Glutamatergic neuron (in vitro differentiated cells): ENCODE results near the gene TBC1D7. TPM values are rescaled to one million over a fixed set of nuclear protein-coding genes. Genes with fewer than 3 reads are reported as not detected.

Experiments
- DNase-seq: peaks from one replicate; pipeline ENCODE4 v3.0.0; 2022
- H3K27ac Mint-ChIP-seq: one replicate; pipeline ENCODE4 v1.8.0; 2020; ENCODE audit warnings: mild to moderate bottlenecking, mixed read lengths, inconsistent platforms; ENCODE audit not compliant: unreplicated experiment
- H3K27me3 Mint-ChIP-seq: one replicate; pipeline ENCODE4 v1.8.0; 2020; ENCODE audit warnings: mild to moderate bottlenecking, moderate library complexity, mixed read lengths, inconsistent platforms; ENCODE audit not compliant: unreplicated experiment
- H3K36me3 Mint-ChIP-seq: one replicate; pipeline ENCODE4 v1.8.0; 2020; ENCODE audit warnings: mild to moderate bottlenecking, mixed read lengths, inconsistent platforms; ENCODE audit not compliant: unreplicated experiment
- H3K4me1 Mint-ChIP-seq: one replicate; pipeline ENCODE4 v1.8.0; 2020; ENCODE audit warnings: mild to moderate bottlenecking, low read depth, mixed read lengths, inconsistent platforms; ENCODE audit not compliant: unreplicated experiment
- H3K4me3 Mint-ChIP-seq: one replicate; pipeline ENCODE4 v1.8.0; 2020; ENCODE audit warnings: mild to moderate bottlenecking, mixed read lengths, inconsistent platforms; ENCODE audit not compliant: unreplicated experiment
- H3K9me3 Mint-ChIP-seq: one replicate; pipeline ENCODE4 v1.8.0; 2020; ENCODE audit warnings: mild to moderate bottlenecking, moderate library complexity, mixed read lengths, inconsistent platforms; ENCODE audit not compliant: unreplicated experiment
- total RNA-seq: library from RNA; stranded (reverse); fragmentation: NEBNext Ultra II Directional; extraction: Animal tissue kit (Norgen Biotek cat#: 25700); gene quantifications from one replicate; pipeline ENCODE4 v1.2.1, GENCODE V29; 2021; ENCODE audit not compliant: unreplicated experiment
- TF ChIP-seq, protein P1 (sequence below): fragments of 200-600 bp; sonication (generic); IDR thresholded peaks from one replicate; pipeline ENCODE4 v1.5.0; 2021; ENCODE audit not compliant: partially characterized antibody, unreplicated experiment

TBC1D7 gene
- total RNA-seq, 1 donor from 2014 or later: 39.9 TPM

DNA sequence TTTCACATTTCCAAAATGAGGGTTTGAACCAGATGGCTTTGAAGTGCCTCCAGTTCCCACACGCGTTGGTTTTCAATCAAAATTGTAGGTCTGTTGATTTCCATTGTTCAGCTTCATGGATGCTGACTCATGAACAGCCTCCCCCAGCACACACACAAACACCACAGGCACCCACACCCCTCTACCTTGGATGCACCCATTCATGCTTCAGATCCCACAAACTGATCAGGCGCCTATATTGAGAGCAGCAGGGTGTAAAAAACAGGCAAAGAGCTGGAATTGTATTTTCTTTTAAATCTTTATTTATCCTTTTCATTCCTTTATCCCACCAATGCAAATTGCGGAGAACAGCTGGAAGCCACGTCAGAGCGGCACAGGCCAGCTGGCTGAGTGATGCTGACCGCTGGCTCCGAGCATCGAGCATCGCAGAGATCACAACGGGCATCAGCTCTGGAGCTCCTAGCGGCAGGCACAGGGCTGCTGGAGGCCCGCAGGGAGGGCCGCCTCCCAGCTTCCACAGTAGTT is 29.3 kb upstream of the TBC1D7 start:
- TF ChIP-seq, protein P1, sequence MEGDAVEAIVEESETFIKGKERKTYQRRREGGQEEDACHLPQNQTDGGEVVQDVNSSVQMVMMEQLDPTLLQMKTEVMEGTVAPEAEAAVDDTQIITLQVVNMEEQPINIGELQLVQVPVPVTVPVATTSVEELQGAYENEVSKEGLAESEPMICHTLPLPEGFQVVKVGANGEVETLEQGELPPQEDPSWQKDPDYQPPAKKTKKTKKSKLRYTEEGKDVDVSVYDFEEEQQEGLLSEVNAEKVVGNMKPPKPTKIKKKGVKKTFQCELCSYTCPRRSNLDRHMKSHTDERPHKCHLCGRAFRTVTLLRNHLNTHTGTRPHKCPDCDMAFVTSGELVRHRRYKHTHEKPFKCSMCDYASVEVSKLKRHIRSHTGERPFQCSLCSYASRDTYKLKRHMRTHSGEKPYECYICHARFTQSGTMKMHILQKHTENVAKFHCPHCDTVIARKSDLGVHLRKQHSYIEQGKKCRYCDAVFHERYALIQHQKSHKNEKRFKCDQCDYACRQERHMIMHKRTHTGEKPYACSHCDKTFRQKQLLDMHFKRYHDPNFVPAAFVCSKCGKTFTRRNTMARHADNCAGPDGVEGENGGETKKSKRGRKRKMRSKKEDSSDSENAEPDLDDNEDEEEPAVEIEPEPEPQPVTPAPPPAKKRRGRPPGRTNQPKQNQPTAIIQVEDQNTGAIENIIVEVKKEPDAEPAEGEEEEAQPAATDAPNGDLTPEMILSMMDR: no peak
- Mint-ChIP-seq H3K27me3 (peaks cover 3% of the 10 kb centered on the region), H3K27ac (no peak overlapping the region), H3K4me1 (peaks cover 3% of the 10 kb centered on the region), H3K9me3 (no peaks in the 10 kb centered on the region), H3K4me3 (no peak overlapping the region), H3K36me3 (no peaks in the 10 kb centered on the region)
- no peak for DNase-seq

DNA sequence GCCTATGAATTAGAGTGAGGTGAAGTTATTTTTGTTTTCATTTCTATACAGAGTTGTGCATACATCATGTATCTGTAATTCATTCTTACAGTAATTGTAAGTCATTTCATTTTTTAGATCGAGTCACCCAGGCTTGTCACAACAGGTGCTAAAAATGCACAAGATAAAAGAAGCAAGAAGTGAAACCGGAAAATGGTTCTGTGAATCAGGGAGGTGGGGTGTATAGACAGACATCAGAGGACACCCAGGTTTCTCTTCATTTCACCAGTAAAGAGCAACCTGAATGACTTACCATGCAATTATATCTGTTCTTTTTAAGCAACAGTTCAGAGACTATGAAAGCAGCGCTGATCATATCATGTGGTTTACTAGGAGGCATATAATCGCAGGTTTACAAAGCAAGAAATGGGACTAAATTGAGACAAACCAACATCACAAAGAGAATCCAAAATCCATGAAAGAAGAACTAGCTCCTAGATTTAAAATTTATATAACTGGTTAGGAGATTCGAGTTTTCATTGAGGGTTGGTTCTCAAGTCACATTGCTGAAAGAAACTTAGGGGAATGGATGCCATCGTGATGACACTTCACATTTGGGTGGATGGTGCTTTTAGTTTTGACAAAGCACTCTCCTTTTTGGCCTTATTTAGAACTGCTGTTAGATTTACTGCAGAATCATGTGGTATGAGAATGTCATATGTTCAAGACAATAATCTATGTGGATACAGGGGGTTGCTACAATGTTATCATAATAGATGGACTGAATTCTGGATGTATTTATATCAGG is 27.9 kb upstream of the TBC1D7 start:
- TF ChIP-seq, protein P1: no peak
- H3K36me3 Mint-ChIP-seq: no peaks in the 10 kb centered on the region
- H3K27ac Mint-ChIP-seq: no peak overlapping the region
- no peaks in the 10 kb centered on the region for H3K9me3 Mint-ChIP-seq
- H3K4me1 Mint-ChIP-seq: peaks cover 3% of the 10 kb centered on the region
- H3K4me3 Mint-ChIP-seq: no peak overlapping the region
- H3K27me3 Mint-ChIP-seq: peaks cover 3% of the 10 kb centered on the region
- no peak for DNase-seq

DNA sequence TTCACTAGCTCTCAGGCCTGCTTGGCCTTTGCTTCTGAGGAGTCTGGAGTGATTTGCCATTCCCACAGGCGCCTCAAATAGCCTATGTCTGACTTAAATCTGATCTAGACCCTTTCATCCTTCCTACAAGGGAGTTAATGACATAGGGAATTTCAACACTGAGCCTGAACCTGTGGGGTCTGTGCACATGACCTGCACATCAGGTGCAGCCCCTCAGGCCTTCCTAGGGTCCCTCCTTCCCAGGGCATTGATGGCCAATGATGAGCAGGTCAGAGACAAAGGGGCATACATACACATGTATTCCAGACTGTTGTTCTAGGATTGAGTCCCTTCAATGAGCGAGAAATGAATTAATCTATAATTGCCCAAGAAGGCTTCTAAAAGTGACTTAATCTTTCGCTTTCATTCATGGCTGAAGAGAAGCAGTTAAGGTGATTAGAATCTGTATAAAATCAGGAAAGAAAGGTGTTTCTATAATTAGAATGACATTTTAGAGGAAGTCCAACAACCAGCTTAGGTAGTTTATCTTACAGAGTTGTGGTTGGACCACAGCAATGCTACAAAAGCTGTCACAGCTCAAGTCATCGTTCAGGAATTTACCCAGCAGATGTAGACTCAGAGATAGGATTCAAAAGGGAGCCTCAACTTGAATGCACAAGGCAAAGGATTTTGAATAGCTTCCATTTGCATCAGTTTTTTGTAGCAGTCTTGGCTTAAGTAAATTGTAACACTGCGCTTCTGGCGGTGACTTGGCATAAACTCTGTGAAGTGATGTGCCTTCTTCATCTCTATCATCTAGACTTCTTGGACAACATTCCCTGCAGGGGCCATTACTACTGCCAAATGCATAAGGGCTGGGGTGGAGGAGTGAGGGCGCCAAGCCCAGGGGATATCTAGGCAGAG is 27.0 kb upstream of the TBC1D7 start:
- H3K9me3 Mint-ChIP-seq: no peaks in the 10 kb centered on the region
- H3K4me1 Mint-ChIP-seq: peaks cover 2% of the 10 kb centered on the region
- peaks cover 4% of the 10 kb centered on the region for H3K27me3 Mint-ChIP-seq
- no peak overlapping the region for H3K4me3 Mint-ChIP-seq
- TF ChIP-seq, protein P1: no peak
- no peak for DNase-seq
- H3K27ac Mint-ChIP-seq: no peak overlapping the region
- no peaks in the 10 kb centered on the region for H3K36me3 Mint-ChIP-seq

GRCh38 chr6:13354331-13355042 is 26.1 kb upstream of the TBC1D7 start:
- H3K4me1 Mint-ChIP-seq: no peaks in the 10 kb centered on the region
- DNase-seq: no peak
- H3K36me3 Mint-ChIP-seq: no peaks in the 10 kb centered on the region
- no peak overlapping the region for H3K27ac Mint-ChIP-seq
- H3K4me3 Mint-ChIP-seq: no peak overlapping the region
- no peaks in the 10 kb centered on the region for H3K9me3 Mint-ChIP-seq
- TF ChIP-seq, protein P1: no peak
- H3K27me3 Mint-ChIP-seq: peaks cover 4% of the 10 kb centered on the region
